Upper lobe of left lung (tissue), 6 donors: ENCODE data around the gene GSTO2. TPM values are rescaled to one million over a fixed set of nuclear protein-coding genes. Genes with fewer than 3 reads are reported as not detected.

Experiments
- ATAC-seq, 2 donors: fragments of 200-7000 bp; cut with Tn5 transposase; one replicate each; pipeline ENCODE4 v1.9.1; 2022; ENCODE audit warnings: mild to moderate bottlenecking in 2 of 2, moderate library complexity in 2 of 2; ENCODE audit not compliant: low FRiP score in 2 of 2
- DNase-seq, 2 donors: peaks; one replicate each; pipeline ENCODE4 v3.0.0-alpha.2; 2019 to 2020
- H3K27ac ChIP-seq, 4 donors: fragments of 200-600 bp; sonication (generic); one replicate each; pipeline ENCODE4 v1.5.1; 2016 to 2019
- H3K27me3 ChIP-seq, 4 donors: fragments of 200-600 bp; sonication (generic); one replicate each; pipeline ENCODE4 v1.5.1; 2017 to 2019
- H3K36me3 ChIP-seq, 4 donors: fragments of 200-600 bp; sonication (generic); one replicate each; pipeline ENCODE4 v1.5.1; 2016 to 2019
- H3K4me1 ChIP-seq, 4 donors: fragments of 200-600 bp; sonication (generic); one replicate each; pipeline ENCODE4 v1.5.1; 2018 to 2019
- H3K4me3 ChIP-seq, 4 donors: fragments of 200-600 bp; sonication (generic); one replicate each; pipeline ENCODE4 v1.5.1; 2017 to 2019; ENCODE audit warnings: mild to moderate bottlenecking in 2 of 4, moderate library complexity in 1 of 4
- H3K9me3 ChIP-seq, 4 donors: fragments of 200-600 bp; sonication (generic); one replicate each; pipeline ENCODE4 v1.5.1; 2018 to 2019
- CTCF ChIP-seq, 6 experiments: fragments of 450-650 bp in 4 of 6; fragments of 200-600 bp in 2 of 6; sonication (generic) in 2 of 6; IDR thresholded peaks; one replicate each; pipeline ENCODE4 v1.5.1; 2016 to 2019; ENCODE audit warnings: antibody characterized with exemption in 6 of 6
- EP300 ChIP-seq, 4 donors: sonication (generic); formaldehyde crosslinking; IDR thresholded peaks; one replicate each; pipeline ENCODE4 v1.5.1; 2017; ENCODE audit warnings: antibody characterized with exemption in 4 of 4, control low read depth in 2 of 4
- POLR2A ChIP-seq, 4 donors: fragments of 450-650 bp; IDR thresholded peaks; one replicate each; pipeline ENCODE4 v1.5.1; 2016 to 2017; ENCODE audit warnings: antibody characterized with exemption in 4 of 4, mild to moderate bottlenecking in 2 of 4
- POLR2AphosphoS5 ChIP-seq, 2 donors: sonication (generic); formaldehyde crosslinking; IDR thresholded peaks; one replicate each; pipeline ENCODE4 v1.5.1; 2017; ENCODE audit warnings: antibody characterized with exemption in 2 of 2
- WGBS, 2 donors: methylation state at CpG; one replicate each; pipeline ENCODE4 v1.1.5; 2017 to 2018; 5-methylcytosine and 5-hydroxymethylcytosine counted together
- total RNA-seq, 6 donors: library from RNA; depleted of rRNA in 4 of 6; stranded (reverse); fragments of >200 nt in 4 of 6; gene quantifications; one replicate each; pipeline versions ENCODE4 v1.1.0 to v1.2.1, GENCODE V29; 2016 to 2021
- donor health status: DM: no; HTN: no; CAD: no; lungs with moderate emphysema.
- donor health status: DM: no; HTN: yes; CAD: no; lungs with severe emphysema.

The GSTO2 gene
- total RNA-seq, 6 donors from 2014 or later: 2.8 to 11.2 (median 7.8) TPM

GRCh38 chr10:104301907-104302690, 33.1 kb downstream of the GSTO2 start:
- no peak for TF ChIP-seq POLR2A (IDR thresholded peaks at IDR 0.05)
- no peak for TF ChIP-seq POLR2AphosphoS5 (IDR thresholded peaks at IDR 0.05)
- no peak for TF ChIP-seq EP300 (IDR thresholded peaks at IDR 0.05)
- no peak for TF ChIP-seq CTCF (IDR thresholded peaks at IDR 0.05)
- 73 to 74% methylated on average over 3 of the region's 3 CpGs for WGBS, 2 donors
- DNase-seq: no peak

GRCh38 chr10:104303594-104304355, 34.8 kb downstream of the GSTO2 start:
- H3K27me3 ChIP-seq: no peaks in the 10 kb centered on the region
- no peak for TF ChIP-seq POLR2A (IDR thresholded peaks at IDR 0.05)
- TF ChIP-seq POLR2AphosphoS5 (IDR thresholded peaks at IDR 0.05): no peak
- no peak for TF ChIP-seq CTCF (IDR thresholded peaks at IDR 0.05)
- TF ChIP-seq EP300 (IDR thresholded peaks at IDR 0.05): no peak
- H3K27ac ChIP-seq: peak overlapping the region in 1 of 4 donors; percentile 8
- 44 to 49% methylated on average over 2 of the region's 2 CpGs for WGBS, 2 donors
- peaks cover 27 to 44% (median 34%) of the 10 kb centered on the region in 4 donors for H3K4me1 ChIP-seq
- H3K36me3 ChIP-seq: peaks cover 0 to 14% (median 0%) of the 10 kb centered on the region in 4 donors
- ATAC-seq: no peak
- no peak for DNase-seq
- H3K4me3 ChIP-seq: no peak overlapping the region
- H3K9me3 ChIP-seq: no peaks in the 10 kb centered on the region

More at GRCh38 chr10:104301907-104302690, 33.1 kb downstream of the GSTO2 start:
- Histone ChIP-seq H3K4me3 (no peak overlapping the region), H3K9me3 (no peaks in the 10 kb centered on the region), H3K36me3 (no peaks in the 10 kb centered on the region), H3K27ac (no peak overlapping the region), H3K27me3 (no peaks in the 10 kb centered on the region), H3K4me1 (peaks cover 30 to 46% (median 34%) of the 10 kb centered on the region in 4 donors)
- ATAC-seq: no peak

GRCh38 chr10:104304356-104304745, 35.4 kb downstream of the GSTO2 start:
- WGBS, 2 donors: 90 to 95% methylated on average over 4 of the region's 4 CpGs
- H3K4me1 ChIP-seq: peaks cover 27 to 39% (median 31%) of the 10 kb centered on the region in 4 donors
- H3K9me3 ChIP-seq: no peaks in the 10 kb centered on the region
- no peaks in the 10 kb centered on the region for H3K27me3 ChIP-seq
- TF ChIP-seq EP300 (IDR thresholded peaks at IDR 0.05) (no peak), POLR2A (IDR thresholded peaks at IDR 0.05) (no peak), CTCF (IDR thresholded peaks at IDR 0.05) (no peak), POLR2AphosphoS5 (IDR thresholded peaks at IDR 0.05) (no peak)
- peaks cover 0 to 16% (median 0%) of the 10 kb centered on the region in 4 donors for H3K36me3 ChIP-seq
- peak overlapping the region in 1 of 4 donors; percentile 8 for H3K27ac ChIP-seq
- no peak for DNase-seq
- ATAC-seq: no peak
- H3K4me3 ChIP-seq: no peak overlapping the region

GRCh38 chr10:104304927-104305326, 35.9 kb downstream of the GSTO2 start:
- Histone ChIP-seq H3K27me3 (no peaks in the 10 kb centered on the region), H3K9me3 (no peaks in the 10 kb centered on the region), H3K4me3 (no peak overlapping the region), H3K36me3 (peaks cover 0 to 16% (median 0%) of the 10 kb centered on the region in 4 donors), H3K27ac (peak overlapping the region in 2 of 4 donors; percentile 8 to 42), H3K4me1 (peaks cover 21 to 42% (median 31%) of the 10 kb centered on the region in 4 donors)
- ATAC-seq: no peak
- WGBS, 2 donors: 61 to 70% methylated on average over 8 of the region's 8 CpGs
- TF ChIP-seq CTCF (IDR thresholded peaks at IDR 0.05) (no peak), EP300 (IDR thresholded peaks at IDR 0.05) (no peak), POLR2A (IDR thresholded peaks at IDR 0.05) (no peak), POLR2AphosphoS5 (IDR thresholded peaks at IDR 0.05) (no peak)
- no peak for DNase-seq
